Bronchial epithelial cell (primary cell): ENCODE results near the gene ACOXL. TPM values are rescaled to one million over a fixed set of nuclear protein-coding genes. Genes with fewer than 3 reads are reported as not detected.

Experiments
- DNase-seq: peaks from one replicate; pipeline ENCODE4 v3.0.0-alpha.2; 2010; ENCODE audit warnings: low read depth
- FAIRE-seq: peaks from 2 replicates; lab custom pipeline; 2011; peaks lifted over from hg19 to GRCh38; lab: Jason Lieb, UNC
- H3K27me3 ChIP-seq: 2 replicates; pipeline ENCODE4 v1.5.1; 2011; ENCODE audit warnings: low read length; ENCODE audit not compliant: control insufficient read depth, insufficient read depth
- H3K36me3 ChIP-seq: 2 replicates; pipeline ENCODE4 v1.5.1; 2011; ENCODE audit warnings: low read length; ENCODE audit not compliant: control insufficient read depth, insufficient read depth
- H3K4me3 ChIP-seq: 2 replicates; pipeline ENCODE4 v1.5.1; 2011; ENCODE audit warnings: mild to moderate bottlenecking, low read depth, low read length, control low read depth
- CTCF ChIP-seq: IDR thresholded peaks from 2 replicates; pipeline ENCODE4 v1.5.1; 2011; ENCODE audit warnings: mild to moderate bottlenecking, moderate library complexity, low read length, control low read depth, inconsistent platforms; ENCODE audit not compliant: insufficient read depth, severe bottlenecking
- total RNA-seq: library from RNA; depleted of rRNA; stranded (reverse); fragments of >200 nt; gene quantifications from 2 replicates; pipeline ENCODE4 v1.2.1, GENCODE V29; 2014

ACOXL gene
- total RNA-seq, 1 donor from 2014 or later: not detected

GRCh38 chr2:111048856-111049768 lies 316.7 kb downstream of the ACOXL start:
- FAIRE-seq (no peak), DNase-seq (no peak)
- Histone ChIP-seq H3K27me3 (peaks cover 4% of the 10 kb centered on the region), H3K4me3 (no peak overlapping the region), H3K36me3 (no peaks in the 10 kb centered on the region)
- TF ChIP-seq CTCF: no peak

GRCh38 chr2:111049792-111050640 lies 317.6 kb downstream of the ACOXL start:
- Histone ChIP-seq H3K4me3 (no peak overlapping the region), H3K27me3 (peaks cover 7% of the 10 kb centered on the region), H3K36me3 (no peaks in the 10 kb centered on the region)
- no peak for FAIRE-seq
- DNase-seq: no peak
- no peak for TF ChIP-seq CTCF

GRCh38 chr2:111050701-111051376 lies 318.5 kb downstream of the ACOXL start:
- Histone ChIP-seq H3K36me3 (no peaks in the 10 kb centered on the region), H3K27me3 (peaks cover 7% of the 10 kb centered on the region), H3K4me3 (no peak overlapping the region)
- DNase-seq (no peak), FAIRE-seq (no peak)
- TF ChIP-seq CTCF: no peak

- DNase-seq (no peak), FAIRE-seq (no peak)
- no peak for TF ChIP-seq CTCF
- Histone ChIP-seq H3K36me3 (no peaks in the 10 kb centered on the region), H3K27me3 (peaks cover 12% of the 10 kb centered on the region), H3K4me3 (no peak overlapping the region)
These were observed 320.2 kb downstream of the ACOXL start for GRCh38 chr2:111052621-111053020.

- Histone ChIP-seq H3K27me3 (peaks cover 12% of the 10 kb centered on the region), H3K36me3 (no peaks in the 10 kb centered on the region), H3K4me3 (no peak overlapping the region)
- DNase-seq (no peak), FAIRE-seq (no peak)
- no peak for TF ChIP-seq CTCF
These were observed 320.9 kb downstream of the ACOXL start for GRCh38 chr2:111053266-111053665.
